Measurements from ENCODE around the gene WNK2. TPM values are rescaled to one million over a fixed set of nuclear protein-coding genes. Genes with fewer than 3 reads are reported as not detected.

The WNK2 gene
- total and polyA plus RNA-seq, 9 donors: 7.4 to 20.7 (median 14.9) TPM

GRCh38 chr9:93200989-93201334 is 17.0 kb downstream of the WNK2 start:
- peaks cover 2% of the 10 kb centered on the region for H3K9me3 ChIP-seq (replicated peaks; ENCODE audit: control insufficient read depth, low read depth, low read length)
- no peaks in the 10 kb centered on the region for H3K36me3 ChIP-seq (ENCODE audit: control insufficient read depth, insufficient read depth, low read length)
- H3K27me3 ChIP-seq (ENCODE audit: control insufficient read depth, insufficient read depth, low read length): peaks cover 2% of the 10 kb centered on the region
- DNase-seq: no peak
- WGBS (ENCODE audit: insufficient coverage): 82% methylated on average over 5 of the region's 5 CpGs
- H3K27ac ChIP-seq (ENCODE audit: low read length): no peak overlapping the region
- no peak overlapping the region for H3K4me3 ChIP-seq (ENCODE audit: low read length)
- peaks cover 64% of the 10 kb centered on the region for H3K4me1 ChIP-seq (ENCODE audit: control insufficient read depth, insufficient read depth, low read length)

GRCh38 chr9:93203026-93203717 is 19.2 kb downstream of the WNK2 start:
- H3K27ac ChIP-seq (ENCODE audit: low read length): peak overlapping the region; percentile 20
- DNase-seq: no peak
- H3K27me3 ChIP-seq (ENCODE audit: control insufficient read depth, insufficient read depth, low read length): peaks cover 2% of the 10 kb centered on the region
- H3K9me3 ChIP-seq (replicated peaks; ENCODE audit: control insufficient read depth, low read depth, low read length): no peaks in the 10 kb centered on the region
- H3K4me1 ChIP-seq (ENCODE audit: control insufficient read depth, insufficient read depth, low read length): peaks cover 75% of the 10 kb centered on the region
- no peak overlapping the region for H3K4me3 ChIP-seq (ENCODE audit: low read length)
- H3K36me3 ChIP-seq (ENCODE audit: control insufficient read depth, insufficient read depth, low read length): no peaks in the 10 kb centered on the region
- WGBS (ENCODE audit: insufficient coverage): 54% methylated on average over 11 of the region's 11 CpGs

GRCh38 chr9:93203718-93204469 is 20.0 kb downstream of the WNK2 start:
- Histone ChIP-seq H3K4me3 (ENCODE audit: low read length) (no peak overlapping the region), H3K27ac (ENCODE audit: low read length) (peak overlapping the region; percentile 20), H3K36me3 (ENCODE audit: control insufficient read depth, insufficient read depth, low read length) (no peaks in the 10 kb centered on the region), H3K9me3 (replicated peaks; ENCODE audit: control insufficient read depth, low read depth, low read length) (no peaks in the 10 kb centered on the region), H3K27me3 (ENCODE audit: control insufficient read depth, insufficient read depth, low read length) (peaks cover 2% of the 10 kb centered on the region), H3K4me1 (ENCODE audit: control insufficient read depth, insufficient read depth, low read length) (peaks cover 79% of the 10 kb centered on the region)
- WGBS (ENCODE audit: insufficient coverage): 75% methylated on average over 13 of the region's 15 CpGs
- no peak for DNase-seq

GRCh38 chr9:93204470-93205043 is 20.6 kb downstream of the WNK2 start:
- DNase-seq: no peak
- H3K27ac ChIP-seq (ENCODE audit: low read length): peak overlapping the region; percentile 35
- 73% methylated on average over 3 of the region's 4 CpGs for WGBS (ENCODE audit: insufficient coverage)

GRCh38 chr9:93205045-93205768 is 21.3 kb downstream of the WNK2 start:
- peak; percentile 90 for DNase-seq
- H3K4me3 ChIP-seq (ENCODE audit: low read length): no peak overlapping the region
- peaks cover 2% of the 10 kb centered on the region for H3K27me3 ChIP-seq (ENCODE audit: control insufficient read depth, insufficient read depth, low read length)
- WGBS (ENCODE audit: insufficient coverage): 28% methylated on average over 11 of the region's 14 CpGs
- no peaks in the 10 kb centered on the region for H3K36me3 ChIP-seq (ENCODE audit: control insufficient read depth, insufficient read depth, low read length)
- peaks cover 86% of the 10 kb centered on the region for H3K4me1 ChIP-seq (ENCODE audit: control insufficient read depth, insufficient read depth, low read length)
- no peaks in the 10 kb centered on the region for H3K9me3 ChIP-seq (replicated peaks; ENCODE audit: control insufficient read depth, low read depth, low read length)
- H3K27ac ChIP-seq (ENCODE audit: low read length): peak overlapping the region; percentile 67

More at GRCh38 chr9:93204470-93205043, 20.6 kb downstream of the WNK2 start:
- Histone ChIP-seq H3K9me3 (replicated peaks; ENCODE audit: control insufficient read depth, low read depth, low read length) (no peaks in the 10 kb centered on the region), H3K4me3 (ENCODE audit: low read length) (no peak overlapping the region), H3K36me3 (ENCODE audit: control insufficient read depth, insufficient read depth, low read length) (no peaks in the 10 kb centered on the region), H3K27me3 (ENCODE audit: control insufficient read depth, insufficient read depth, low read length) (peaks cover 2% of the 10 kb centered on the region), H3K4me1 (ENCODE audit: control insufficient read depth, insufficient read depth, low read length) (peaks cover 83% of the 10 kb centered on the region)

- WGBS (ENCODE audit: insufficient coverage): 72% methylated on average over 10 of the region's 12 CpGs
- Histone ChIP-seq H3K4me1 (ENCODE audit: control insufficient read depth, insufficient read depth, low read length) (peaks cover 84% of the 10 kb centered on the region), H3K27me3 (ENCODE audit: control insufficient read depth, insufficient read depth, low read length) (peaks cover 2% of the 10 kb centered on the region), H3K4me3 (ENCODE audit: low read length) (no peak overlapping the region), H3K9me3 (replicated peaks; ENCODE audit: control insufficient read depth, low read depth, low read length) (no peaks in the 10 kb centered on the region), H3K36me3 (ENCODE audit: control insufficient read depth, insufficient read depth, low read length) (no peaks in the 10 kb centered on the region), H3K27ac (ENCODE audit: low read length) (peak overlapping the region; percentile 62)
- no peak for DNase-seq
Observed at GRCh38 chr9:93205896-93206575, 22.1 kb downstream of the WNK2 start.

- no peaks in the 10 kb centered on the region for H3K36me3 ChIP-seq (ENCODE audit: control insufficient read depth, insufficient read depth, low read length)
- H3K4me3 ChIP-seq (ENCODE audit: low read length): no peak overlapping the region
- H3K27ac ChIP-seq (ENCODE audit: low read length): peak overlapping the region; percentile 92
- H3K9me3 ChIP-seq (replicated peaks; ENCODE audit: control insufficient read depth, low read depth, low read length): no peaks in the 10 kb centered on the region
- H3K4me1 ChIP-seq (ENCODE audit: control insufficient read depth, insufficient read depth, low read length): peaks cover 78% of the 10 kb centered on the region
- no peak for DNase-seq
- H3K27me3 ChIP-seq (ENCODE audit: control insufficient read depth, insufficient read depth, low read length): peaks cover 2% of the 10 kb centered on the region
- WGBS (ENCODE audit: insufficient coverage): 50% methylated on average over 5 of the region's 7 CpGs
Observed at GRCh38 chr9:93206576-93207155, 22.7 kb downstream of the WNK2 start.

- Histone ChIP-seq H3K36me3 (ENCODE audit: control insufficient read depth, insufficient read depth, low read length) (no peaks in the 10 kb centered on the region), H3K4me1 (ENCODE audit: control insufficient read depth, insufficient read depth, low read length) (peaks cover 71% of the 10 kb centered on the region), H3K27ac (ENCODE audit: low read length) (peak overlapping the region; percentile 92), H3K4me3 (ENCODE audit: low read length) (no peak overlapping the region), H3K9me3 (replicated peaks; ENCODE audit: control insufficient read depth, low read depth, low read length) (no peaks in the 10 kb centered on the region), H3K27me3 (ENCODE audit: control insufficient read depth, insufficient read depth, low read length) (peaks cover 2% of the 10 kb centered on the region)
- WGBS (ENCODE audit: insufficient coverage): 15% methylated on average over 8 of the region's 9 CpGs
- DNase-seq: peak; percentile 96
Observed at GRCh38 chr9:93207326-93207814, 23.4 kb downstream of the WNK2 start.
